Muscle of back (tissue), 11 donors: Measurements from ENCODE around the gene PDE6D. TPM values are rescaled to one million over a fixed set of nuclear protein-coding genes. Genes with fewer than 3 reads are reported as not detected.
"Not testable (repeated sequence)": the region's sequence is repeated elsewhere in the genome, so short reads cannot be mapped to it uniquely, and the experiment has no call there.

Experiments
- DNase-seq, 3 donors: peaks; one replicate each; pipeline versions ENCODE4 v3.0.0 to v3.0.0-alpha.2; 2013
- polyA plus RNA-seq, 10 donors: library from polyadenylated mRNA; unstranded; fragments of 120-200 nt; gene quantifications; one replicate each; pipeline ENCODE4 v1.2.1, GENCODE V29; 2013; ENCODE audit not compliant: insufficient read length in 10 of 10

PDE6D gene
- polyA plus RNA-seq, 10 donors = 16.4 to 23.8 (median 19.5) TPM

DNA sequence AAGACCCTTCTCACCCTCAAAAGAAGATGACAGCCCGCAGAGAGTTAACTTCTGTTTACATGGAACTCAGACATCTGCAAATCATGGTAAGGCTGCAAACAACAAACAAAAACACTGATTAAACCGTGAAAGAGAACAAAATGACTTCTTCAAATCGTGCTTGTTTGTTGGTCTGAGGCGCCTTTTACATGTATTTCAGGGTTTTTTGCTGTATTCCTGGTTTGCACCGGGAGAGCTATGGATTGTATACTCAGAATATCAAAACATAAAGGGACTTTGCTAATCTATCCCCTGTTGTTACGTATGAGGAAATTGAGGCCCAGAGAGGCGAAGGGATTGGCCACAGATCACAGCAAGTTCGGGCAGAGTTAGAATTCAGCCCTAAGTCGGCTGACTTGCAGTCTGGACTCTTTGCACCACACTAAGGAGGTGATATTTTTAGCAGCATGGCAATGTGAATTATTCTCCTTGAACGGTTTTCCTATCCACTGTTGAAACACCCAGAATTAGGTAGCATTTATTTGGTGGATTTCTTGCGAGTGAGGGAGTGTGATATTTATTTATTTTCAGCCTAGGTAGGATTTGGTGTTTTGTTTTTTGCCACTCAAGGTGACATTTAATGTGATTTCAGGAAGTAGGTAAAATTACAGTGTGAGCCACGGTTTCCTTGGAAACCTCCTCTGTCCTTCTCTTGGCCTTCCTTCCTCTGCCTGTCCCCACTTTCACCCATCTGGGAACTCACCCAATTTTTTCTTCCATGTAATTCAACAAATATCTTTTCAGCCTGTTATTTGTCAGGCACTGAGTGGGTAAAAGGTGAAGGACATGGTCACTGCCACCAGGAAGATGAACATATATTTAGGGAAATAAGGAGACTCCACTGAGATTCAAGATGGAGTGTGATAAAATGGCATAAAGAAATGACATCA is 980 bp upstream of the PDE6D start:
- peak in 2 of 3 donors; percentile 40 to 45 for DNase-seq

GRCh38 chr2:231780123-231780908 is 766 bp downstream of the PDE6D start:
- peak; percentile 7 to 46 (median 10) for DNase-seq

DNA sequence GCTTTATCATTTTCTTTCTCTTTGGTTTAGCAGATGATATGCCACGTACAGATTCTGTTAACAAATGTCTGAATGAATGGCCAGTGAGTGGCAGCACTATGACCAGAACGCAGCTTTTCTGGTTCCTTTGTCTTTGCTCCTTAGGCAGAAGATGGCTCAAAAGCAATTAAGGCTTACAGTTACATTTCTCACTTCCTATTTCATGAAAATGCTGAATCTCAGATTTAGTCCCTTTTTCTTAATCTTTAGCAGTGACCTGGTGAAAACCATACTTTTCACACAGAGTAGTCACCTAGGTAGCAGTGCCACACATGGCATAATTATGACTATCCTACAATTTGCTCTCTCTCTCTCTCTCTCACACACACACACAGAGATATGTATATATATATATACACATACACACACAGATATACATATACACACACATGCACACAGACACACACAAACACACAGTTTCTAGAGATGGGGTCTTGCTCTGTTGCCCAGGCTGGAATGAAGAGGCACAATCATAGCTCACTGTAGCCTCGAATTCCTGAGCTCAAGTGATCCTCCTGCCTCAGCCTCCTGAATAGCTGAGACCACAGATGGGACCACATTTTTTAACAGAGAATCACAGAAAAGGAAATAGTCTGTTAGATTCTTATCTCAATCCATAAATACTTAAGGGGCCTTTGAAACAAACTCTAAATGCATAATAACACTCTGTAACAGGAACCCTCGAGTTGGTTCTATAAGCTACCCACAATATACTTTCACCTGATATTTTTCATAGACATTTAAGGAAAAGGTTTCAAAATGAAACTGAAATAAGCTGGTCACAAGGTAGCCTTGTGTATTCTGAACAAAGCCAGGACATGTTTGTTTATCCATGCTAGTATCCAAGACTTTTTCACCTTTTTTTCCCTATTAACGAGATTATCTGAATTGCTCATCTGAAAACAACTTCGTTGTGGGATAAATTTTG is 11.6 kb downstream of the PDE6D start:
- no peak for DNase-seq

- no peak for DNase-seq
Observed at GRCh38 chr2:231765496-231765929, 15.6 kb downstream of the PDE6D start.

- DNase-seq = no peak
Observed at GRCh38 chr2:231764760-231765159, 16.3 kb downstream of the PDE6D start.

- no peak for DNase-seq
Observed at GRCh38 chr2:231764124-231764523, 17.0 kb downstream of the PDE6D start.

GRCh38 chr2:231761735-231762134 is 19.3 kb downstream of the PDE6D start:
- DNase-seq = no peak

DNA sequence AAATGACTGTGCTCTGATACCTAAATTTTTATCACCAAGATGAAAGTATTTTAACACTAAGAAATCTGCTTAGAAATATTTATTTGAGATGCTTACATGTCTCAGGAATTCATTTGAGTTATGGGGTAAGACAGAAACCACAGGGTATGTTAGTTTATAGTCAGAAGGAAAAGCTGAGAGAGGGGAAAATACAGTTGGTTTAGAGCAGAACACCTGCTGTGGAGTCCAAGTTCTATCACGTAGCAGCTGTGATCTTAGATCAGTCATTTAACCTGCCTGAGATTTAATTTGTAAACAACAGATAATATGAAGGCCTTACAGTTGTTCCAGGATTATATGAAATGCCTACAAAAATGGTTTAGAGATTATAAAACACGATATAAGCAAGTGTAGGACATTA is 29.0 kb downstream of the PDE6D start:
- DNase-seq = no peak

GRCh38 chr2:231751042-231751815 is 29.9 kb downstream of the PDE6D start:
- no peak for DNase-seq

DNA sequence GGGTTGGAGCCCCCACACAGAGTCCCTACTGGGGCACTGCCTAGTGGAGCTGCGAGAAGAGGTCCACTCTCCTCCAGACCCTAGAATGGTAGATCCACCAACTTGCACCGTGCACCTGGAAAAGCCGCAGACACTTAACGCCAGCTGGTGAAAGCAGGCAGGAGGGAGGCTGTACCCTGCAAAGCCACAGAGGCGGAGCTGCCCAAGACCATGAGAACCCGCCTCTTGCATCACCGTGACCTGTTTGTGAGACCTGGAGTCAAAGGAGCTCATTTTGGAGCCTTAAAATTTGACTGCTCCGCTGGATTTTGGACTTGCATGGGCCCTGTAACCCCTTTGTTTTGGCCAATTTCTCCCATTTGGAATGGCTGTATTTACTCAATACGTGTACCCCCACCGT is 32.1 kb downstream of the PDE6D start:
- DNase-seq = not testable (repeated sequence)

DNA sequence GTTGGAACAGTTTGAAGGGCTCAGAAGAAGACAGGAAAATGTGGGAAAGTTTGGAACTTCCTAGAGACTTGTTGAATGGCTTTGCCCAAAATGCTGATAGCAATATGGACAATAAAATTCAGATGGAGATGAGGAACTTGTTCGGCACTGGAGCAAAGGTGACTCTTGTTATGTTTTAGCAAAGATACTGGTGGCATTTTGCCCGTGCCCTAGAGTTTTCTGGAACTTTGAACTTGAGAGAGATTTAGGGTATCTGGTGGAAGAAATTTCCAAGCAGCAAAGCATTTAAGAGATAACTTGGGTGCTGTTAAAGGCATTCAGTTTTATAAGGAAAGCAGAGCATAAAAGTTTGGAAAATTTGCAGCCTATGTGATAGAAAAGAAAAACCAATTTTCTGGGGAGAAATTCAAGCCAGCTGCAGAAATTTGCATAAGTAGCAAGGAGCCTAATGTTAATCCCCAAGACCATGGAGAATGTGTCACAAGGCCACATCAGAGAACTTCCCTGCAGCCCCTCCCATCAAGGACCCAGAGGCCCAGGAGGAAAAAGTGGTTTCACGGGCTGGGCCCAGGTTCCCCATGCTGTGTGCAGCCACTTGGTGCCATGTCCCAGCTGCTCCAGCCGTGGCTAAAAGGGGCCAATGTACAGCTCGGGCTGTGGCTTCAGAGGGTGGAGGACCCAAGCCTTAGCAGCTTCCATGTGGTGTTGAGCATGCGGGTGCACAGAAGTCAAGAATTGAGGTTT is 32.8 kb downstream of the PDE6D start:
- not testable (repeated sequence) for DNase-seq

DNA sequence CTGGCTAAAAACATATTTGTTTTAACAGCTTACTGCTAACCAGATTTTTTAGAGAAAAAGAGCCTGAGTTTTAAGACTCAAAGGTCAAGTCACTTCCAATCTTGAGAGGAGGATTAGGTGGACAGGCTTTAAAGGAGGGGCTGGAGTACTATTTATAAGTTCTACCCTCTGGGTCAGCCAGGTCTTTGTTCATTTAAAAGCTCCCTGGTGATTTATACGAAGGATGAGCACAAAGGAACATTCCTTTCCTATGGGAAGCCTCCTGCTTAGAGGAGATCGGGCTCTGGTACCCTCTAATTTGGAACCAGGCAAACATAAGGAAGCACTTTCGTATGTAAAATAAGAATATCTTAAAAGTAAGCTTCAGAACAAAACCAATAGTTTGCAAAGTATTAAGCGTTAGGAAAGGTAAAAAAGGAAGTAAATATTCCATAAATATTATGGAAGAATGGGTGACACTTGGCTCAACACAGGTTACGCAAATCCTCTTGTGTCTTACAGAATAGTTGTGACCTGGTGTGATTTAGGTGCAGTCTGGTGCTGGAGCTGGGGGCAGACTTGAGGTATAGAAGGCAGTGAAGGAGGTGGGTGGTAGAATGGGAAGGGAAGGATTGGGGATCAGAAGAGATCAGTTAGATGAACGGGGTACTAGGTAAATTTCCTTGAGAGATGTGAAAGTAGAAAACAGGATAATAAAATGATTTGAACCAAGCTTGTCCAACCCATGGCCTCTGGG is 35.6 kb downstream of the PDE6D start:
- no peak for DNase-seq

DNA sequence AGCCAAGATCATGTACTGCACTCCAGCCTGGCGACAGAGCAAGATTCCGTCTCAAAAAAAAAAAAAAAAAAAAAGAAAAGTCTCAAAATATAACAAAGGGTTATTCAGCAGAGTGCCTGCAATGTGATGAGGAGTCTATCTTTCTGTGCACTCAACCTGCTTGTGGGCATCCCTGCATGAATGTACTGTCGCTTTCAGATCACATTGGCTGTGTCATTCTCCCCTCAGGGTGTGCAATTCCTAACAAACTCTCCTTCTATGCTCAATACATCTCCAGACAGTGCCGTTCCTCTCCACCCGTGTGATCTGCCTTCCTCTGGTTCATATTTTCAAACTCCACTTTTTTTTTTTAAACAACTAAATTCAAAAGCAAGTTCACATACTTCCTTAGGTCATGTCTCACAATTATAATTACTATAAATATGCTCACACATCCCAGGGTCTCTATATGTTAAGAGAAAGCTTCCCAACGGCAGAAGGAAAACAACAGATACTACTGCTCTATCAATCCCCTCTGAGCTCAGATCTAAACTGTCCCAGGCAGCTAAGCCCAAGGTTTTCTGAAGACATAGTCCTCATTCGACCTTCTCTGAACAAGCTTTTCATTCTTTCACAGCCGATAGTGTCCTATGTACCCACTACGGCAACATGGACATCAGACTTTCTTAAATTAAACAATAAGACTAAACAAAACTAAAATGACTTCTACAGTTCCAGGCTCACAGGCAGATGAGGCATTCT is 37.5 kb downstream of the PDE6D start:
- no peak for DNase-seq

- no peak for DNase-seq
Observed at GRCh38 chr2:231737761-231738160, 43.3 kb downstream of the PDE6D start.

DNA sequence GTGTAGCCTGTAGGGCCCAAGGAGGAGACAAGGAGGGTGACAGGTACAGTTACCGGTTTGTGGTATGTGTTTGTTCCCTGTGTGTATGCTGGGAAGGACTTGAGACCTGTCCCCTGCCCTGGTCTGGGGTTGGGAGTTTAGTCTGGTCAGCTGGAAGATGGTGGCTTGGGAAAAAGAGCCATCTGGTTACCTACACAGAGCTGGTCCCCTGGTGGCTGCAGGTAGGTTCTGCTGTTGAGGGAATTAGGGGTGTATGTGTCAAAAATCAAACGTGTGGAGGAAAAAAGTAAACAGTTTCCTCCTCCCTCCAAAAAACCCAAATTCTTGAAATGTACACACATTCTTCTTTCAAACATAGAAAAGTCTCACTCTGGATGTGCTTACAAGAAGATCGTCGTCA is 48.5 kb downstream of the PDE6D start:
- DNase-seq = no peak

DNA sequence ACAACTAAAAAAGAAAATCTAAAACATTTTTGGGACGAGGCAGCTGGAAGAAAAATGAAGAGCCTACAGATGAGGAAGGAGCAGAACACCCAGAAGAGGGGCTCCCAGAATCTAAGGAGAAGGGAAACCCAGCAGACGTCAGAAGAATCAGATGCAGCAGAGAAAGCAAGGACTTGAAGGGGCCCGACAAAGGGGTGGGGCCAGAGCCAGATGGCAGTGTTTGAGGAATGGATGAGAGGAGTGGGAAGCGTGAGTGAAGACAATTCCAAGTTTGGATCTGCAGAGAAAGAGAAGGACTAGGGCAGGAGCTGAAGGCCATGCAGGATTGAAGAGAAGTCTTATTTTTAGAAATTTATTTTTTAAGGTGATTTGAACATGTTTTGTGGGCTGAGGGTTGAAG is 53.5 kb downstream of the PDE6D start:
- no peak for DNase-seq

DNA sequence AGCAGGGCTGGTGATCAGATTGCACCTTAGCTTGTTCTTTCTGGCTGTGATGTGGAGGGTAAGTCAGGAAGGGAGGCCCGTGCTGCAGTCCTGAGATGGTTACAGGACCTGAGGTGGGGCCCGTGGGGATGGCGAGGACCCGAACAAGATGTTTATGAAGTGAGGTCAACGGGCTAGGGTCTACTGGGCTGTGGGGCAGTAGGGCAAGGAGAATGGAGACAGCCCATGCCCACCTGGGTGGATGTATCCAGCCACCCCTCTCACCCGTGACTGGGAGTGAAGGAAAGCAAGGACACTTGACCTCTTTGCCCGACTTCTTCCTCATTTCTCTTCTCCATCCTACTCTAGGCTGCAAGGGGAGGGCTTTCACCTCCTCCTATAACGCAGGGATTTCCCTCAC is 54.8 kb downstream of the PDE6D start:
- no peak for DNase-seq

- no peak for DNase-seq
Observed at GRCh38 chr2:231725476-231725875, 55.6 kb downstream of the PDE6D start.
